Loucy (cell line): ENCODE results near the gene SMTN.

Source experiments
- H2AFZ ChIP-seq: fragments of 200-600 bp; sonication (generic); 2 replicates; pipeline ENCODE4 v1.6.0; 2016; ENCODE audit warnings: antibody characterized with exemption, mild to moderate bottlenecking, low read length, moderate library complexity
- H3F3A ChIP-seq: fragments of 200-600 bp; 2 replicates; pipeline ENCODE4 v1.6.0; 2016; ENCODE audit warnings: antibody characterized with exemption, low read depth, mild to moderate bottlenecking
- H3K27me3 ChIP-seq: fragments of 200-600 bp; sonication (generic); 2 replicates; pipeline ENCODE4 v1.6.1; 2014; ENCODE audit warnings: low read length, mild to moderate bottlenecking; ENCODE audit not compliant: insufficient read depth, poor library complexity, severe bottlenecking
- H3K36me3 ChIP-seq: fragments of 200-600 bp; sonication (generic); 2 replicates; pipeline ENCODE4 v1.6.1; 2016; ENCODE audit warnings: low read length; ENCODE audit not compliant: insufficient read depth
- H3K4me1 ChIP-seq: fragments of 200-600 bp; sonication (generic); 2 replicates; pipeline ENCODE4 v1.5.1; 2014; ENCODE audit warnings: low read length, mild to moderate bottlenecking; ENCODE audit not compliant: insufficient read depth, poor library complexity, severe bottlenecking
- H3K4me2 ChIP-seq: fragments of 200-600 bp; sonication (generic); 2 replicates; pipeline ENCODE4 v1.6.0; 2014; ENCODE audit warnings: antibody characterized with exemption, low read length, low read depth, mild to moderate bottlenecking; ENCODE audit not compliant: poor library complexity, severe bottlenecking
- H3K4me3 ChIP-seq: fragments of 200-600 bp; sonication (generic); 2 replicates; pipeline ENCODE4 v1.5.1; 2014; ENCODE audit warnings: low read length, mild to moderate bottlenecking, mixed read lengths; ENCODE audit not compliant: poor library complexity, severe bottlenecking
- H3K79me2 ChIP-seq: fragments of 200-600 bp; sonication (generic); 2 replicates; pipeline ENCODE4 v1.6.1; 2014; ENCODE audit warnings: low read length; ENCODE audit not compliant: insufficient read depth
- H3K9ac ChIP-seq: fragments of 200-600 bp; sonication (generic); 2 replicates; pipeline ENCODE4 v1.6.0; 2014; ENCODE audit warnings: mild to moderate bottlenecking, low read depth, low read length, moderate library complexity; ENCODE audit not compliant: poor library complexity, severe bottlenecking
- H3K9me2 ChIP-seq: fragments of 200-600 bp; sonication (generic); replicated peaks from 2 replicates; pipeline ENCODE4 v1.6.1; 2016; ENCODE audit warnings: low read depth, low read length, mixed read lengths
- H3K9me3 ChIP-seq: fragments of 200-600 bp; sonication (generic); 2 replicates; pipeline ENCODE4 v1.6.1; 2014; ENCODE audit warnings: mild to moderate bottlenecking, antibody characterized with exemption, low read length, low read depth; ENCODE audit not compliant: insufficient read depth
- H4K20me1 ChIP-seq: fragments of 200-600 bp; sonication (generic); 2 replicates; pipeline ENCODE4 v1.6.0; 2014; ENCODE audit warnings: antibody characterized with exemption, low read length, mild to moderate bottlenecking; ENCODE audit not compliant: insufficient read depth, poor library complexity, severe bottlenecking
- EZH2phosphoT487 ChIP-seq: fragments of 200-600 bp; IDR thresholded peaks from 2 replicates; pipeline ENCODE4 v1.6.1; 2018; ENCODE audit warnings: antibody characterized with exemption, mild to moderate bottlenecking, moderate library complexity, borderline replicate concordance
- TF ChIP-seq, protein P1 (sequence below): fragments of 200-600 bp; sonication (generic); conservative IDR thresholded peaks from 2 replicates; pipeline ENCODE4 v1.5.1; 2014; ENCODE audit warnings: mild to moderate bottlenecking, antibody characterized with exemption, low read length

Gene SMTN

DNA sequence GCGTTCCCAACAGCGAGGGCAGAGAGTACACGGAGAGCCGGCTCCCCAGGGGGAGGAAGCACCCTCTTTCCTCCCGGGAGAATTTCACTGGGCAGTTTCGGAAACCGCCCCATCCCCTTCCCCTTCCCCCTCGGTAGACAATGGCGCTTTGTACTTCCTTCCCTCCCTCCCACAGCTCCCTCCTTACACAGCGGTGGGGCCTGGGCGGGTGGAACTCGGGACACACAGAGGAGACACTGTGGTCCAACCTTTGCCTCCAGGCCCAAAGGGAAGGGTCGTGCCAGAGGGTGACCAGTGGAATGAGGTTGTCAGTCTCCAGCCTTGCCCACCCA is 4.3 kb downstream of the SMTN start:
- Histone ChIP-seq H3K4me2 (peak overlapping the region; percentile 91), H3K4me1 (peaks cover 32% of the 10 kb centered on the region), H3K9ac (peak overlapping the region; percentile 93), H3K79me2 (peaks cover 48% of the 10 kb centered on the region), H3K9me3 (no peaks in the 10 kb centered on the region), H3F3A (no peaks in the 10 kb centered on the region), H2AFZ (peak overlapping the region; percentile 99; the same call in 1 of the 2 replicates), H3K4me3 (peak overlapping the region; percentile 98), H3K9me2 (no peaks in the 10 kb centered on the region), H3K27me3 (no peaks in the 10 kb centered on the region), H3K36me3 (peaks cover 22% of the 10 kb centered on the region; the same call in 1 of the 2 replicates), H4K20me1 (peaks cover 18% of the 10 kb centered on the region)
- no peak for TF ChIP-seq EZH2phosphoT487
- TF ChIP-seq, protein P1, sequence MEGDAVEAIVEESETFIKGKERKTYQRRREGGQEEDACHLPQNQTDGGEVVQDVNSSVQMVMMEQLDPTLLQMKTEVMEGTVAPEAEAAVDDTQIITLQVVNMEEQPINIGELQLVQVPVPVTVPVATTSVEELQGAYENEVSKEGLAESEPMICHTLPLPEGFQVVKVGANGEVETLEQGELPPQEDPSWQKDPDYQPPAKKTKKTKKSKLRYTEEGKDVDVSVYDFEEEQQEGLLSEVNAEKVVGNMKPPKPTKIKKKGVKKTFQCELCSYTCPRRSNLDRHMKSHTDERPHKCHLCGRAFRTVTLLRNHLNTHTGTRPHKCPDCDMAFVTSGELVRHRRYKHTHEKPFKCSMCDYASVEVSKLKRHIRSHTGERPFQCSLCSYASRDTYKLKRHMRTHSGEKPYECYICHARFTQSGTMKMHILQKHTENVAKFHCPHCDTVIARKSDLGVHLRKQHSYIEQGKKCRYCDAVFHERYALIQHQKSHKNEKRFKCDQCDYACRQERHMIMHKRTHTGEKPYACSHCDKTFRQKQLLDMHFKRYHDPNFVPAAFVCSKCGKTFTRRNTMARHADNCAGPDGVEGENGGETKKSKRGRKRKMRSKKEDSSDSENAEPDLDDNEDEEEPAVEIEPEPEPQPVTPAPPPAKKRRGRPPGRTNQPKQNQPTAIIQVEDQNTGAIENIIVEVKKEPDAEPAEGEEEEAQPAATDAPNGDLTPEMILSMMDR = no peak

DNA sequence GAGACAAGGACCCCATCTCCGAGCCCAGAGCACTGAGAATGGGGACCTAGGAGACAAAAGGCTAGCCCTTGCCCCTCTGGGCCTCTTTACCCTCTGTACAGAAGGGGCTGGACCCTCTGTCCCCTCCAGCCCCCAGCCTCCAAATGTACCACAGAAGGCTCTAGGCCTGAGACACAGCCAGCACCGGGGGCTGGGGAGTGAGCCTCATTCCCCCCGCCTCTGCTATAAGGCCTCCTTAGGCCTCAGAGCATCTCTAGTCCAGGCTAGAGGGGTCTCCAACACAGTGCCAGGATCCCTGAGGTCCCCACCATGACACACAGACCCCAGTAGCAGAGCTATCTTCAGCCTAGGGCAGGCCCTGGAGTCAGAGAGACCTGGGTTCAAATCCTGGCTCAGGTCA is 4.8 kb downstream of the SMTN start:
- Histone ChIP-seq H3K9ac (peak overlapping the region; percentile 93), H3K4me3 (peak overlapping the region; percentile 98), H4K20me1 (peaks cover 18% of the 10 kb centered on the region)

DNA sequence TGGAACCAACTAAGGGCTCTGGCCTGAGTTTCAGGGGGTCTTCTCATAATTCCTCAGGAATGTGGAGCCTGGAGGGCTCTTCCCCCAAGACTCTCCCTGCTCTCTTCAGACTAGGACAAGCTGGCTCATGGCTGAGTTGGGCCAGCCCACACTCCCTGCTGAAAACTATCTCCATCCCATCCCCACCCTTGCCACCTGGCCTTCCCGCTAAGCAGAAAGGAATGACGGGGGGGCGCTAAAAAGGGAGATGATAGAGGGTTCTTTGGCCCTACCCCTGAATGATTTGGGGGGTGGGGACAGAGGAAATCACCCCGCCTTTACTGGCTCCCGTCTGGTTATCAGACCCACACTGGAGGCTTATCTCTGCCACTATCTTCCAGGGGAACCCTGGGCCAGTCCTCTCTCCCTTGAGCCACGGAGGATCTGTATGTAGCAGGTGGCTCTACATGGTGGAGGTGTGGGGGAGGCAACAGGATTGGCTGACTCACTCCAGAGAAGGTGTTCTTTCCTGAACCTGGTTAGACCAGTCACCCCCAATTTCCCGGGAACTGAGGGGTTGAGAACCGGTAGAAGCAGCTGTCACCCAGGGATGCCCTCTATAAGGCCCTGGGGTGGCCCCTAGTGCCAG is 5.7 kb downstream of the SMTN start:
- H2AFZ ChIP-seq = no peak overlapping the region
- H3K4me1 ChIP-seq = peaks cover 30% of the 10 kb centered on the region
- H3K4me2 ChIP-seq = no peak overlapping the region
- peaks cover 43% of the 10 kb centered on the region for H3K79me2 ChIP-seq
- TF ChIP-seq, protein P1 = no peak
- TF ChIP-seq EZH2phosphoT487 = no peak
- no peaks in the 10 kb centered on the region for H3K27me3 ChIP-seq
- no peaks in the 10 kb centered on the region for H3K9me3 ChIP-seq
- H3K9me2 ChIP-seq = no peaks in the 10 kb centered on the region
- H3F3A ChIP-seq = no peaks in the 10 kb centered on the region
- no peak overlapping the region for H3K4me3 ChIP-seq
- H4K20me1 ChIP-seq = peaks cover 13% of the 10 kb centered on the region
- H3K9ac ChIP-seq = no peak overlapping the region
- H3K36me3 ChIP-seq = peaks cover 36% of the 10 kb centered on the region; the same call in 1 of the 2 replicates

More for the DNA sequence above, 4.8 kb downstream of the SMTN start:
- Histone ChIP-seq H3K36me3 (peaks cover 27% of the 10 kb centered on the region; the same call in 1 of the 2 replicates), H3K79me2 (peaks cover 48% of the 10 kb centered on the region), H2AFZ (no peak overlapping the region), H3K9me2 (no peaks in the 10 kb centered on the region), H3F3A (no peaks in the 10 kb centered on the region), H3K9me3 (no peaks in the 10 kb centered on the region), H3K4me2 (peak overlapping the region; percentile 91), H3K4me1 (peaks cover 32% of the 10 kb centered on the region), H3K27me3 (no peaks in the 10 kb centered on the region)
- TF ChIP-seq, protein P1 = no peak
- no peak for TF ChIP-seq EZH2phosphoT487
